Endothelial cell of umbilical vein (primary cell): ENCODE results near the gene IL16. TPM values are rescaled to one million over a fixed set of nuclear protein-coding genes. Genes with fewer than 3 reads are reported as not detected.

Experiments
- BruUV-seq: library from RNA; stranded (reverse); fragments of 400-500 nt; replicated peaks from 2 replicates; lab custom pipeline; 2021; lab: Mats Ljungman, UMichigan
- CTCF ChIA-PET: fragments of 300-600, 350-600 bp; sonication (Branson Sonifier 250); formaldehyde crosslinking; loops from one replicate; lab custom pipeline; 2021; ENCODE audit warnings: antibody characterized with exemption, inconsistent platforms; lab: Charles Lee
- POLR2A ChIA-PET: fragments of 300-600, 350-600 bp; sonication (Branson Sonifier 250); formaldehyde crosslinking; loops from one replicate; lab custom pipeline; 2021; ENCODE audit warnings: antibody characterized with exemption, inconsistent platforms; lab: Charles Lee
- DNase-seq: peaks from one replicate; pipeline ENCODE4 v3.0.0-alpha.2; 2011; ENCODE audit warnings: low read depth, low spot score
- FAIRE-seq: peaks from 2 replicates; lab custom pipeline; 2011; peaks lifted over from hg19 to GRCh38; lab: Jason Lieb, UNC
- H2AFZ ChIP-seq: 2 replicates; pipeline ENCODE4 v1.6.0; 2012; ENCODE audit warnings: low read depth, low read length, control low read depth, inconsistent platforms
- H3K27ac ChIP-seq: 2 replicates; pipeline ENCODE4 v1.5.1; 2011; ENCODE audit warnings: low read depth, mild to moderate bottlenecking, control low read depth, low read length, moderate library complexity; ENCODE audit not compliant: insufficient read depth
- H3K27me3 ChIP-seq, 2 experiments: 2 replicates each; pipeline versions ENCODE4 v1.6.0 to v1.6.1; 2011; ENCODE audit warnings: low read length in 2 of 2, mixed read lengths in 1 of 2; ENCODE audit not compliant: control insufficient read depth in 2 of 2, insufficient read depth in 2 of 2
- H3K36me3 ChIP-seq, 2 experiments: 2 replicates in 1 of 2; 3 replicates in 1 of 2; pipeline ENCODE4 v1.5.1; 2011; ENCODE audit warnings: low read length in 2 of 2, mild to moderate bottlenecking in 1 of 2, moderate library complexity in 1 of 2; ENCODE audit not compliant: control insufficient read depth in 2 of 2, insufficient read depth in 2 of 2; ENCODE audit errors: extremely low read depth in 1 of 2
- H3K4me1 ChIP-seq: 3 replicates; pipeline ENCODE4 v1.5.1; 2011; ENCODE audit warnings: mild to moderate bottlenecking, low read length; ENCODE audit not compliant: control insufficient read depth, insufficient read depth; ENCODE audit errors: extremely low read depth
- H3K4me2 ChIP-seq: 2 replicates; pipeline ENCODE4 v1.6.1; 2011; ENCODE audit warnings: low read length, control low read depth, mixed read lengths; ENCODE audit not compliant: insufficient read depth
- H3K4me3 ChIP-seq, 3 experiments: fragments of 200-600 bp in 1 of 3; sonication (generic), shearing (Covaris generic) in 1 of 3; replicated peaks in 1 of 3; 2 replicates each; pipeline ENCODE4 v1.5.1; 2011 to 2016; ENCODE audit warnings: control low read depth in 3 of 3, low read length in 3 of 3, mild to moderate bottlenecking in 2 of 3, inconsistent platforms in 1 of 3, low read depth in 1 of 3, moderate library complexity in 1 of 3; ENCODE audit not compliant: insufficient read depth in 1 of 3
- H3K79me2 ChIP-seq: 2 replicates; pipeline ENCODE4 v1.6.0; 2012; ENCODE audit warnings: low read length, inconsistent platforms; ENCODE audit not compliant: control insufficient read depth, insufficient read depth
- H3K9ac ChIP-seq: replicated peaks from 2 replicates; pipeline ENCODE3; 2011; ENCODE audit warnings: low read length, control low read depth; ENCODE audit not compliant: insufficient read depth; ENCODE audit errors: extremely low read depth
- H3K9me1 ChIP-seq: replicated peaks from 3 replicates; pipeline ENCODE4 v1.6.0; 2011; ENCODE audit warnings: mild to moderate bottlenecking, low read length; ENCODE audit not compliant: control insufficient read depth, insufficient read depth; ENCODE audit errors: extremely low read depth
- H3K9me3 ChIP-seq: replicated peaks from 2 replicates; pipeline ENCODE4 v1.5.1; 2012; ENCODE audit warnings: low read length, inconsistent platforms; ENCODE audit not compliant: control insufficient read depth, insufficient read depth
- H4K20me1 ChIP-seq: replicated peaks from 2 replicates; pipeline ENCODE3; 2011; ENCODE audit warnings: mild to moderate bottlenecking, low read length; ENCODE audit not compliant: control insufficient read depth, insufficient read depth; ENCODE audit errors: extremely low read depth
- EZH2 ChIP-seq: IDR thresholded peaks from 2 replicates; pipeline ENCODE4 v1.6.1; 2012; ENCODE audit warnings: borderline replicate concordance, low read depth, mild to moderate bottlenecking, moderate library complexity, low read length, inconsistent platforms; ENCODE audit not compliant: severe bottlenecking
- FOS ChIP-seq: IDR thresholded peaks from 2 replicates; pipeline ENCODE4 v1.6.1; 2011; ENCODE audit warnings: mild to moderate bottlenecking, low read length, moderate library complexity, borderline replicate concordance; ENCODE audit not compliant: insufficient read depth
- GATA2 ChIP-seq: IDR thresholded peaks from 2 replicates; pipeline ENCODE4 v1.7.0; 2011; ENCODE audit warnings: low read depth, mild to moderate bottlenecking, moderate library complexity, mixed read lengths, low read length; ENCODE audit not compliant: insufficient read length, insufficient read depth
- JUN ChIP-seq: IDR thresholded peaks from 2 replicates; pipeline ENCODE4 v1.6.1; 2011; ENCODE audit warnings: borderline replicate concordance, low read depth; ENCODE audit not compliant: insufficient read length, insufficient read depth
- MAX ChIP-seq: IDR thresholded peaks from 2 replicates; pipeline ENCODE4 v1.6.1; 2011; ENCODE audit not compliant: insufficient read depth, insufficient read length
- MYC ChIP-seq: IDR thresholded peaks from one replicate; pipeline ENCODE4 v1.6.1; 2011; ENCODE audit warnings: mild to moderate bottlenecking, low read depth, low read length
- POLR2A ChIP-seq: IDR thresholded peaks from 2 replicates; pipeline ENCODE4 v1.6.1; 2012; ENCODE audit warnings: low read depth, mild to moderate bottlenecking, control low read depth, low read length
- POLR2AphosphoS5 ChIP-seq: IDR thresholded peaks from 2 replicates; pipeline ENCODE4 v1.6.1; 2012; ENCODE audit warnings: low read depth, mild to moderate bottlenecking, control low read depth, low read length, moderate library complexity; ENCODE audit not compliant: insufficient read depth
- dilution Hi-C: fragments of 300-500 bp; cut with MboI; formaldehyde crosslinking; loops from one replicate; pipeline ENCODE4 v1.15.0; 2019; ENCODE audit warnings: low sequenced_read_pairs; ENCODE audit not compliant: extremely low pct_ligation_motif_present
- intact Hi-C: fragments of 100-400 bp; cut with micrococcal nuclease; formaldehyde crosslinking; loops from one replicate; pipeline ENCODE4 v1.10.0; 2022
- polyA plus RNA-seq, 4 experiments: library from polyadenylated mRNA; depleted of rRNA in 3 of 4; stranded (reverse) in 3 of 4; unstranded in 1 of 4; fragments of >200 nt; gene quantifications; 2 replicates each; pipeline versions ENCODE4 v1.2.1 to v1.2.3, GENCODE V29; 2011 to 2012; ENCODE audit warnings: missing spikeins in 1 of 4
- total RNA-seq: library from RNA; stranded (reverse); gene quantifications from 2 replicates; pipeline ENCODE4 v1.2.3, GENCODE V29; 2021
- TF ChIP-seq, protein P1 (sequence below), 2 donors: IDR thresholded peaks; 1 replicate in 1 of 2; 2 replicates in 1 of 2; pipeline ENCODE4 v1.5.1; 2011; ENCODE audit warnings: low read length in 2 of 2, mild to moderate bottlenecking in 2 of 2, moderate library complexity in 2 of 2, control low read depth in 1 of 2, inconsistent platforms in 1 of 2, low read depth in 1 of 2; ENCODE audit not compliant: insufficient read depth in 1 of 2; ENCODE audit errors: extremely low read depth in 1 of 2

The IL16 gene
- total and polyA plus RNA-seq, 2 donors (not counting 3 experiments of a cell fraction or from before 2014, with no cell fraction given) = 0.29 to 2.1 TPM

DNA sequence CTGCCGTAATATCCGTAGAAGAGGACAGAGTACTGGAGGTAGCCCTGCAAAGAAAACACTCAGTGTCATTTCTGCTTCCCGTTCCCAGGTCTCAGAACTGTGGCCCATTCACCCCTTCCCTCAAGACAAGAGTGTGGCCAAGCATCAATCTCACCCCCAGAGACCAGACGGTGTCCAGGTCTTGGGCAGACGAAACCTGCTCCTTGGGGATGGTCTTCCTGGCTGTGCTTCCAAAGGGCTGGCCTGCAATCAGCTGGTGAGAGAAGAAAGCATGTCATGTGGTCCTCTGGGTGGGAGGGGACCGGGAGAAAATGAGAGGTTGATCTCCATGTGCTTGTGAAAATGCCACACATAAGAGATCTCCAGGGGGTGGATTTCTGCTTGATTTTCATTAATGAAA is 161.6 kb downstream of the IL16 start:
- POLR2A ChIA-PET = no interaction called here
- H3K27me3 ChIP-seq = peaks cover 0 to 2% of the 10 kb centered on the region in 2 experiments
- no peaks in the 10 kb centered on the region for H3K79me2 ChIP-seq
- intact Hi-C loops (no loop called here), dilution Hi-C loops (no loop called here)
- H3K9me1 ChIP-seq = no peaks in the 10 kb centered on the region
- no peak overlapping the region for H3K4me2 ChIP-seq
- H3K27ac ChIP-seq = no peak overlapping the region
- FAIRE-seq (no peak), DNase-seq (no peak)
- H2AFZ ChIP-seq = no peak overlapping the region
- no peak overlapping the region for H3K9ac ChIP-seq
- no peaks in the 10 kb centered on the region for H3K36me3 ChIP-seq
- TF ChIP-seq, protein P1, sequence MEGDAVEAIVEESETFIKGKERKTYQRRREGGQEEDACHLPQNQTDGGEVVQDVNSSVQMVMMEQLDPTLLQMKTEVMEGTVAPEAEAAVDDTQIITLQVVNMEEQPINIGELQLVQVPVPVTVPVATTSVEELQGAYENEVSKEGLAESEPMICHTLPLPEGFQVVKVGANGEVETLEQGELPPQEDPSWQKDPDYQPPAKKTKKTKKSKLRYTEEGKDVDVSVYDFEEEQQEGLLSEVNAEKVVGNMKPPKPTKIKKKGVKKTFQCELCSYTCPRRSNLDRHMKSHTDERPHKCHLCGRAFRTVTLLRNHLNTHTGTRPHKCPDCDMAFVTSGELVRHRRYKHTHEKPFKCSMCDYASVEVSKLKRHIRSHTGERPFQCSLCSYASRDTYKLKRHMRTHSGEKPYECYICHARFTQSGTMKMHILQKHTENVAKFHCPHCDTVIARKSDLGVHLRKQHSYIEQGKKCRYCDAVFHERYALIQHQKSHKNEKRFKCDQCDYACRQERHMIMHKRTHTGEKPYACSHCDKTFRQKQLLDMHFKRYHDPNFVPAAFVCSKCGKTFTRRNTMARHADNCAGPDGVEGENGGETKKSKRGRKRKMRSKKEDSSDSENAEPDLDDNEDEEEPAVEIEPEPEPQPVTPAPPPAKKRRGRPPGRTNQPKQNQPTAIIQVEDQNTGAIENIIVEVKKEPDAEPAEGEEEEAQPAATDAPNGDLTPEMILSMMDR (IDR thresholded peaks at IDR 0.05; ENCODE audit: extremely low read depth in 1 of 2, insufficient read depth in 1 of 2, low read depth in 1 of 2, low read length in 2 of 2) = no peak
- no peak for TF ChIP-seq POLR2AphosphoS5
- no peak for TF ChIP-seq MYC
- no peak for TF ChIP-seq MAX
- no peak for TF ChIP-seq POLR2A
- TF ChIP-seq FOS = no peak
- H3K4me3 ChIP-seq = no peak overlapping the region
- no TSS peak for BruUV-seq
- H4K20me1 ChIP-seq = no peaks in the 10 kb centered on the region
- CTCF ChIA-PET = interaction anchor here (0.6 to 1.3 kb wide), 2 partner anchors 8 to 1024 kb away, joined by 4 to 6 read pairs; no protein-coding TSS in a partner anchor
- H3K9me3 ChIP-seq = no peaks in the 10 kb centered on the region
- H3K4me1 ChIP-seq = no peaks in the 10 kb centered on the region

DNA sequence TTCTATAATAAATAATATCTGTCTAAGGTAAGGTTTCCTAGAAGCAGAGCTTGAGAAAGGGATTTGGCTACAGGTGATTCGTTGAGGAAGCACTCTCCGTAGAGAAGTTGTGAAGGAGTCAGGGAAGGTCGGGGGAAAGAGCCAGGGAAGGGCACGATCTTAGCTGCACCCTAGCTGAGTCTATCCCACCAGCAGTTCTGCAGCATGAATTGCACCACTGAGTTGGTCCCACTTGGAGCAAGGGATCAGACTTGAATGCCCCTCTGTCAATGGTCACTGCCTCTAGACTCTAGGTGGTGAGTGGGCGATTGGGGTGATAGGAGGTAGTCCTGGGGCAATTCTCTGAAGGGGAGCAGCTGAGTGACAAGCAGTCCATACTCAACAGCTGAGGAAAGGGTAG is 163.8 kb downstream of the IL16 start:
- H4K20me1 ChIP-seq = no peaks in the 10 kb centered on the region
- no peaks in the 10 kb centered on the region for H3K4me1 ChIP-seq
- DNase-seq (no peak), FAIRE-seq (no peak)
- dilution Hi-C loops = no loop called here
- H3K27ac ChIP-seq = no peak overlapping the region
- H3K9ac ChIP-seq = no peak overlapping the region
- no peaks in the 10 kb centered on the region for H3K36me3 ChIP-seq
- ChIA-PET POLR2A (no interaction called here), CTCF (no interaction called here)
- no peaks in the 10 kb centered on the region for H3K9me1 ChIP-seq
- peaks cover 0 to 2% of the 10 kb centered on the region in 2 experiments for H3K27me3 ChIP-seq
- H2AFZ ChIP-seq = no peak overlapping the region
- no peaks in the 10 kb centered on the region for H3K9me3 ChIP-seq
- no peak for TF ChIP-seq GATA2
- no peak for TF ChIP-seq MAX
- TF ChIP-seq MYC = no peak
- no peak for TF ChIP-seq FOS
- TF ChIP-seq POLR2AphosphoS5 = no peak
- TF ChIP-seq EZH2 = no peak
- TF ChIP-seq POLR2A = no peak
- no peak for TF ChIP-seq JUN
- TF ChIP-seq, protein P1 (IDR thresholded peaks at IDR 0.05; ENCODE audit: extremely low read depth in 1 of 2, insufficient read depth in 1 of 2, low read depth in 1 of 2, low read length in 2 of 2) = no peak
- H3K79me2 ChIP-seq = no peaks in the 10 kb centered on the region
- no TSS peak for BruUV-seq
- no peak overlapping the region for H3K4me3 ChIP-seq
- H3K4me2 ChIP-seq = no peak overlapping the region
- intact Hi-C loops = no loop called here
